Suprapubic skin (tissue), 4 donors: Measurements from ENCODE around the gene P4HA2.

ENCODE experiments used
- CTCF ChIP-seq, 2 donors: fragments of 200-600 bp in 1 of 2; fragments of 450-650 bp in 1 of 2; sonication (generic) in 1 of 2; IDR thresholded peaks; one replicate each; pipeline ENCODE4 v1.5.1; 2016 to 2019; ENCODE audit warnings: antibody characterized with exemption in 2 of 2, mild to moderate bottlenecking in 1 of 2, moderate library complexity in 1 of 2
- EP300 ChIP-seq: sonication (generic); formaldehyde crosslinking; IDR thresholded peaks from one replicate; pipeline ENCODE4 v1.6.1; 2017; ENCODE audit warnings: antibody characterized with exemption
- POLR2A ChIP-seq, 2 donors: fragments of 450-650 bp; IDR thresholded peaks; one replicate each; pipeline ENCODE4 v1.6.1; 2017; ENCODE audit warnings: antibody characterized with exemption in 2 of 2, mild to moderate bottlenecking in 2 of 2, moderate library complexity in 2 of 2
- POLR2AphosphoS5 ChIP-seq, 3 donors: sonication (generic); formaldehyde crosslinking; IDR thresholded peaks; one replicate each; pipeline ENCODE4 v1.6.1; 2017; ENCODE audit warnings: antibody characterized with exemption in 3 of 3

- TF ChIP-seq CTCF (IDR thresholded peaks at IDR 0.05) (no peak), POLR2A (IDR thresholded peaks at IDR 0.05) (no peak), POLR2AphosphoS5 (IDR thresholded peaks at IDR 0.05) (no peak), EP300 (no peak)
Observed at GRCh38 chr5:132270706-132271105, 43.1 kb upstream of the P4HA2 start.
